HG03571 (cell line): ENCODE measurements around the gene CIDEC.
"Not testable (repeated sequence)": the region's sequence is repeated elsewhere in the genome, so short reads cannot be mapped to it uniquely, and the experiment has no call there.

Source experiments
- ATAC-seq: cut with Tn5 transposase; IDR thresholded peaks from one replicate; pipeline ENCODE4 v1.9.1; 2021; ENCODE audit not compliant: unreplicated experiment

Gene CIDEC

GRCh38 chr3:9902372-9903237 lies 22.6 kb upstream of the CIDEC start, which contains the start of gene IL17RE:
Gene IL17RE, plus strand, starts transcription at chr3:9902848. Its CDS starts 85 bp downstream, at chr3:9902933.
- ATAC-seq: no peak

- ATAC-seq: no peak
These were observed 21.9 kb upstream of the CIDEC start for GRCh38 chr3:9901967-9902366.

- ATAC-seq: not testable (repeated sequence)
These were observed 20.9 kb upstream of the CIDEC start for GRCh38 chr3:9900965-9901415.

GRCh38 chr3:9899289-9899791 lies 19.3 kb upstream of the CIDEC start:
- ATAC-seq: no peak

- ATAC-seq: no peak
These were observed 18.6 kb upstream of the CIDEC start for GRCh38 chr3:9898467-9899241.

GRCh38 chr3:9897408-9898372 lies 17.6 kb upstream of the CIDEC start:
- peak; percentile 65 for ATAC-seq

GRCh38 chr3:9896755-9897407 lies 16.8 kb upstream of the CIDEC start:
- not testable (repeated sequence) for ATAC-seq

GRCh38 chr3:9895715-9896114 lies 15.7 kb upstream of the CIDEC start:
- ATAC-seq: not testable (repeated sequence)

GRCh38 chr3:9893739-9894138 lies 13.7 kb upstream of the CIDEC start:
- ATAC-seq: no peak

GRCh38 chr3:9891072-9891622 lies 11.1 kb upstream of the CIDEC start:
- no peak for ATAC-seq

GRCh38 chr3:9890249-9891071 lies 10.4 kb upstream of the CIDEC start, which contains the start of gene JAGN1:
Gene JAGN1, plus strand, starts transcription at chr3:9890610. Its CDS starts 113 bp downstream, at chr3:9890723.
- peak; percentile 67 for ATAC-seq

GRCh38 chr3:9889405-9889804 lies 9.4 kb upstream of the CIDEC start:
- no peak for ATAC-seq

- ATAC-seq: no peak
These were observed 8.5 kb upstream of the CIDEC start for GRCh38 chr3:9888540-9888939.

GRCh38 chr3:9887480-9887879 lies 7.4 kb upstream of the CIDEC start:
- no peak for ATAC-seq

GRCh38 chr3:9886328-9886727 lies 6.3 kb upstream of the CIDEC start:
- no peak for ATAC-seq

- ATAC-seq: no peak
These were observed 4.6 kb upstream of the CIDEC start for GRCh38 chr3:9884555-9885165.

- no peak for ATAC-seq
These were observed 3.9 kb upstream of the CIDEC start for GRCh38 chr3:9883706-9884554.
